ENCODE measurements around the gene SNX5. TPM values are rescaled to one million over a fixed set of nuclear protein-coding genes. Genes with fewer than 3 reads are reported as not detected.

Gene SNX5
- total and polyA plus RNA-seq, 9 of the 15 experiments (the other 6 are each of a cell fraction or from before 2014, with no cell fraction given): 53.5 to 276 (median 160) TPM

- TF ChIP-seq MNT (conservative IDR thresholded peaks at IDR 0.05): peak in 1 of 2 experiments; percentile 39; a peak in 1 of 4 replicates
- TF ChIP-seq ATF7 (IDR thresholded peaks at IDR 0.05): 0 out of 2 replicates have a peak, but pooled peaks have one; percentile 44
- peak; percentile 67 for TF ChIP-seq CXXC5 (CRISPR knock-in tag; IDR thresholded peaks at IDR 0.05)
- no peak for TF ChIP-seq ZNF212 (CRISPR knock-in tag; IDR thresholded peaks at IDR 0.05)
- no peak for TF ChIP-seq ZNF444 (CRISPR knock-in tag; IDR thresholded peaks at IDR 0.05)
- TF ChIP-seq FOXK1 (CRISPR knock-in tag; IDR thresholded peaks at IDR 0.05; ENCODE audit: borderline replicate concordance): no peak
- TF ChIP-seq ATF2 (CRISPR knock-in tag; IDR thresholded peaks at IDR 0.05): no peak
- no peak for TF ChIP-seq HMG20B (CRISPR knock-in tag; IDR thresholded peaks at IDR 0.05)
- TF ChIP-seq TEAD4 (IDR thresholded peaks at IDR 0.05; ENCODE audit: low read length): peak; percentile 91
- TF ChIP-seq TEAD4 (CRISPR knock-in tag; IDR thresholded peaks at IDR 0.05; ENCODE audit: borderline replicate concordance): no peak
- no peak for TF ChIP-seq ZNF436 (CRISPR knock-in tag; IDR thresholded peaks at IDR 0.05)
- TF ChIP-seq PTBP1 (IDR thresholded peaks at IDR 0.05; ENCODE audit: low read depth, low read length): no peak
- TF ChIP-seq ZHX1 (conservative IDR thresholded peaks at IDR 0.05; ENCODE audit: low read length): no peak
- peak in 1 of 3 experiments; percentile 55; a peak in 2 of 6 replicates for TF ChIP-seq ZBTB11 (CRISPR knock-in tag; IDR thresholded peaks at IDR 0.05)
- TF ChIP-seq PATZ1 (CRISPR knock-in tag; IDR thresholded peaks at IDR 0.05; ENCODE audit: borderline replicate concordance): no peak
Measured at GRCh38 chr20:17925141-17925939, 43.3 kb downstream of the SNX5 start (continued).

Data from K562 (cell line).